Myocyte (in vitro differentiated cells): Measurements from ENCODE around the gene TUBGCP6. TPM values are rescaled to one million over a fixed set of nuclear protein-coding genes. Genes with fewer than 3 reads are reported as not detected.
A peak's percentile ranks its signal among the peaks of the same experiment; 100 is the strongest.
"Not testable (repeated sequence)": the region's sequence is repeated elsewhere in the genome, so short reads cannot be mapped to it uniquely, and the experiment has no call there.

Source experiments
- DNase-seq: peaks from one replicate; pipeline ENCODE4 v3.0.0-alpha.2; 2012; ENCODE audit warnings: low read depth
- total RNA-seq: library from RNA; depleted of rRNA; stranded (reverse); fragments of >200 nt; gene quantifications from 2 replicates; pipeline ENCODE4 v1.2.3, GENCODE V29; 2014

The TUBGCP6 gene
- total RNA-seq, 1 donor from 2014 or later: 33.7 TPM

DNA sequence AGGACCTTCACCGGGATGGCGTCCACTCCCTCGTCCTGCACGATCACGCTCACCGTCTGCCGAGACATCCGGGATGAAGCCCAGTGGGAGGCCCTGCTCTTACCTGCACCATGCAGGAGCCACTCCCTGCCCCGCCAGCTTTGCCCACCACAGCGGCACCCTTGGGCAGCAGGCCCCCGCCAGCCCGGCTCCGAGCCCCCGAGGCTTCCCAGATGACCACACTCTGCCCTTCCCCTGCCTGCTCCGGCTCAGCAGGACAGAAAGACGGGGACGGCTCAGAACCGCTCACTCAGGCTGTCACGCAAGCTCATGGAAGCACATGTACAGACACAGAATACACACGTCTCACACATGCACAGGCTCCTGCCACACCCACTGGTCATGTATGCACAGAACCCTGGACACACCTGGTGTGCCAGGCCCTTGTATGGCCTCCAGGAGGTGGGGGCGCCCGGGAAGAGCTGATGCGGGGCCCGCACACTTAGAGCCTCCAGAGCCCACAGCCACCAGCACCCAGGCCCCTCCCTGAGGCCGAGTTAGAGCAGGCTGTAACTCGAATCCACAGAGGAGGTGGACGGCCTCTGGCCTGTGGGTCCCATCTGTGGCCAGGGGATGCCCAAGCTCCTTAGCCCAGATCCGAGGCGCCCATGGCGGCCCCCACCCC is 34.3 kb upstream of the TUBGCP6 start:
- no peak for DNase-seq

DNA sequence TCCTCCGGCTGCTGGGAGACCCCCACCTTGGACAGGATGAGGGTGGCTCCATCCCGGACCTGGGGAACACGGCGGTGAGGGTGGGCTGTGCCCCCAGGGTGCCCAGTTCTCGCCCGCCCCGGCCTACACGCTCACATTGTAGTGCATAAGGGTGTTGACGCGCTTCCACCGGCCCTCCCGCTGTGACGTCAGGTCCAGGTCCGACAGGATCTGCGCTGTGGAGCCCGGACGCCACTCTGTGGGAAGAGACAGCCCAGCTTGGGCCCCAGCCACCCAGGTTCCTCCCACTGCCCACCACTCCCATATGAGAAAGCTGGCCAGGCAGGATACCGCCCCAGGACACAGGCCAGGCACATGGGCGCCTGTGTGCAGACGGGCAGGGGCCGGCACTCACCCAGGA is 33.6 kb upstream of the TUBGCP6 start:
- no peak for DNase-seq

DNA sequence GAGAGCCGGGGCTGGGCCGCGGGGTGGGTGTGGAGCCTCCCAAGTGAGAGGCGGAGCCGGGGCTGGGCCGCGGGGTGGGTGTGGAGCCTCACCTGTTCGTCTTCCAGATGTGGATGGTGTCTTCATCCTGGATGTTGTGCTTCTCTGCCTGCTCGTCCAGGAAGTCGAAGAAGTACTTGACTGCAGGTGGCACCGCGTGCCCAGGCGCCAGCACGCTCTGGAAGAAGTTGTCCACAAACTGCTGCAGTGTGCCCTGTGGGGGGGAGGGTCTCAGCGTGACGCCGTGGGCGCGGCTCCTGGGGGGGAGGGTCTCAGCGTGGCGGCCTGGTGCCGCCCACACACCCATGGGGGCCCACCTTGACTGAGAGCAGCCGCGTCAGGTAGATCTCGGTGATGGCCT is 32.9 kb upstream of the TUBGCP6 start:
- DNase-seq: no peak

DNA sequence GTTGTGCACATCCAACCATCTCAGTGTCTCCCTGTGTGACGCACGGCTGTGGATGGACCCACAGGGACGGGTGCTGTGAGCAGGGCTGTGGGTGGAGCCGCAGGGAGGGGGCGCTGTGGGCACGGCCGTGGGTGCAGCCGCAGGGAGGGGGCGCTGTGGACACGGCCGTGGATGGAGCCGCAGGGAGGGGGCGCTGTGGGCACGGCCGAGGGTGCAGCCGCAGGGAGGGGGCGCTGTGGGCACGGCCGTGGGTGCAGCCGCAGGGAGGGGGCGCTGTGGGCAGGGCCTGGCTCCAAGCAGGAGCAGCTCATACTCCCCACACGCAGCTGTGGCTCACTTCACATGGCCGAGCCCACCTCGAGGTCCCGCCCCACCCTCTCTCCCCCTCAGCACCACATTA is 31.3 kb upstream of the TUBGCP6 start:
- DNase-seq: peak; percentile 64

DNA sequence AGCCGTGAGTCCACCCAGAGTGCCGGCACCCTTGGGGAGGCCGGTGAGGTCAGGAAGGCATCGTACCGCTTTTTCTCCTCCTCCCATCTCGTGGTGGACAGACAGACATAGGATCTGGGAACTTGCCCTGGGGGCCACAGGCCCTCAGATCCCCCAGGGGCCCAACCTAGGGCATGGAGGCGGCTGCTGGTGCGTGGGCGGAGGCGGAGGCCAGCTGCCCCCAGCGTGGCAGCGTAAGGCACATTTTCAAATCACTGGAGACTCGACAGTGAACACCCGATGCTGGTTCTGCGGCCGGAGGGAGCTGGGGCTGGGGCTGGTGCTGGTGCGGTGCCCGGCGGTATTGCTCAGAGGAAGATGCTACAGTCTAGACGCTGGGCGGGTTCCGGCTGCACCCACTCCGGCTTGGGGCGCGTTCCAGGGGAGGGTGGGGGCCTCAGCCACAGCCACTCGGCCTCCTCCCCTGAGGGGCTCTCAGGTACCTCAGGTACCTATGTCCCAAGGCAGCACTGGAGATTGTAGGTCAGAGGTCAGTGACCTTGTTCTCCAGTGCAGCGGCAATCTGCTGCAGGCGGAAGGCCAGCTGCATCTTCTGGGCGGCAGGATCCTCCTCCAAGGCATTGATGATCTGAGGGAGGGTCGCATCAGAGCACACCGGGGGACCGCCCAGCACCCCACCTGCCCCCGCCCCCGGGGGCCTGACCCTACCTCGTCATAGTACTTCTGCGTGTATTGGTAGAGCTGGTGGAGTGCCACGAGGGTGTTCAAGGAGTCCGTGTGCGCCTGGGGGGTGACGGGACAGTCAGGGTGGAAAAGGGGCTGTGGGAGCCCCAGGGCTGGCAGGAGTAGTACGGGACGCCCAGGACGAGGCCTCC is 30.6 kb upstream of the TUBGCP6 start:
- no peak for DNase-seq

- DNase-seq: no peak
Observed at GRCh38 chr22:50274771-50275170, 29.9 kb upstream of the TUBGCP6 start.

DNA sequence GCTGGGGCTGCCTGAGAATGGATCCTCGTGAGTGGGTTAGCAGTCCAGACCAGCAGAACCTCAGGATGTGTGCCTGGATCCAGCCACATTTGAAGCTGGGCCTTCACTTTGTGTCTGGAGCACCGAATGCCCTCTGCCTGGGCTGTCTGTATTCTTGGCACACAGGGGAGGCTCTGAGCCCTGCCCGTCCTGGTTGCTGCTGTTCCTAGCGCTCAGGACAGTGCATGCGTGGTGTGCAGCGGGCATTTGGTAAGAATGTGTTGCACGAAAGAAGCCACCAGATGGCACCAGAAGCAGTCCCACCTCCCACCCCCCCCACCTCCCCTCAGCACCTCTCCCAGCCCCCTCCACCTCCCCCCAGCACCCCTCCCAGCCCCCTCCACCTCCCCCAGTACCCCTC is 29.5 kb upstream of the TUBGCP6 start:
- peak; percentile 46 for DNase-seq

DNA sequence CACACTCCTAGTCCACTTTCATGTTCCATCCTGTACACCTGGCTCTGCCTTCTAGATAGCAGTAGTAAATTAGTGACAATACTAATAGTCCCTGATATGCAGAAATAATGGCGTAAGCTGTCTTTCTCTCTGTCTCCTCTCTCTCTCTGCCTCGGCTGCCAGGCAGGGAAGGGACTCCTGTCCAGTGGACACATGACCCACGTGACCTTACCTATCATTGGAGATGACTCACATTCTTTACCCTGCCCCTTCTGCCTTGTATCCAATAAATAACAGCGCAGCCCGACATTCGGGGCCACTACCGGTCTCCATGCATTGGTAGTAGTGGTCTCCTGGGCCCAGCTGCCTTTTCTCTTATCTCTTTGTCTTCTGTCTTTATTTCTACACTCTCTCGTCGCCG is 29.0 kb upstream of the TUBGCP6 start:
- DNase-seq: not testable (repeated sequence)

DNA sequence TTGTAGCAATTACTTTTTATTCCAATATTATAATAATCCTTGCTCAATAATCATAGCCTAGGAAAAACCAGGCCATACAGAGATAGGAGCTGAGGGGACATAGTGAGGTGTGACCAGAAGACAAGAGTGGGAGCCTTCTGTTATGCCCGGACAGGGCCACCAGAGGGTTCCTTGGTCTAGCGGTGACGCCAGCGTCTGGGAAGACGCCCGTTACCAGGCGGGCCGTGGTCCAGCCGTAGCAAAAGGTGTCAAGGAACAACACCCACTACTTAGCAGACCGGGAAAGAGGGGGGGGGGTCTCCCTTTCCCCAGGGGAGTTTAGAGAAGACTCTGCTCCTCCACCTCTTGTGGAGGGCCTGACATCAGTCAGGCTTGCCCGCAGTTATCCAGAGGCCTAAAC is 28.5 kb upstream of the TUBGCP6 start:
- not testable (repeated sequence) for DNase-seq

DNA sequence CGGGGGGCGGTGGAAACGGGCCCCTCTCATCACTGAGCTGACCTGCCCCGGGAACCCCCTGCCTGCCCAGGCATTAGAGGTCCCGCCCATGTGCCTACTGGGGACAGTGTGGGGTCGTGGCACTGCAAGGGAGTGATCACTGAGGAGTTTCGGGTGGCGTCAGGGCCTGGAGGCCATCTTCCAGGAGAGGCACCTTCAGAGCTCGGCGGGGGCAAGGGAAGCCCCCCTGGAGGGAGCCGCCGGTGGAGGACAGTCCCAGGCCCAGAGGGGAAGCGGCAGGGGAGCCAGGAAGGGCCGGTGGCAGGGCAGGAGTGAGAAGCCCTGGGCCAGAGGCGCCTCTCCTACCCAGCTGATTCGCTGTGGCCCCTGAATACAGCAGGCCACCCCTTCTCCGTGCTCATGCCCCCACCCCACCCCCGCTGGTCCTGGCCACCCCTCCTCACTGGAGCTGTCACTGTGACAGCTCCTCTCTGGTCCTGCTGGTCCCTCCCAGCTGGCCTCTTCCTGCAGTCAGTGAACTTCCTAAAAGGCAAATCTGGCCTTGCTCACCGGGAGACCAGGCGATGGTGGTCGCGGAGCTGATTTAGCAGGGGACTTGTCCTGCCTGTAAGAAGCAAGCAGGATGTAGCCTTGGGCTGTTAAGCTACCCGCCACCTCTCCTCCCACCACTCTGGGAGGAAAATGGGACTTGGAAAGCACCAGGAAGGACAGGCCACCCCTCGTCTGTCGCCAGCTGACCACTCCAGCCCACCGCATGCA is 27.4 kb upstream of the TUBGCP6 start:
- no peak for DNase-seq

DNA sequence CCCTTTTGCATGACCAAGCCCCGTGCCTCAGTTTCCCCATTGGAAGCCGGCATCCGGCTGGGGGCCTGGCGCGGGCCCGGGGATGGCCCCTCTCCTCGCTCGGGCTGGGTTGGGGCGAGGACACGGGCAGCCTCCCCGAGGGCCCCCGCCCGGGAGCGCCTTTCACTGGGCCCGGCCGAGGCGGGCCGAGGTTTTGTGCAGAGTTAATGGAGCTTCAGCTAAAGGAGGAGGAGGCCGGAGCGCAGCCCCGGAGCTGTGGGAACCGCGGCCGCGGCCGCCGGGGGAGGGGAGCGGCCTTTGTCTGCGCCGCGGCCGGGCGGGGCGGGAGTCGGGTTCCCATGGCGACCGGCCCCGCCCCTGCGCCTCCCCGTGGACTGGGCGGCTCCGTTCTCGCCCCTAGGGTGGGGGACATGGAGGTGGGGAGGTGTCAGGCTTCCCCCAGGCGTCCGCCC is 26.7 kb upstream of the TUBGCP6 start:
- DNase-seq: peak; percentile 60

DNA sequence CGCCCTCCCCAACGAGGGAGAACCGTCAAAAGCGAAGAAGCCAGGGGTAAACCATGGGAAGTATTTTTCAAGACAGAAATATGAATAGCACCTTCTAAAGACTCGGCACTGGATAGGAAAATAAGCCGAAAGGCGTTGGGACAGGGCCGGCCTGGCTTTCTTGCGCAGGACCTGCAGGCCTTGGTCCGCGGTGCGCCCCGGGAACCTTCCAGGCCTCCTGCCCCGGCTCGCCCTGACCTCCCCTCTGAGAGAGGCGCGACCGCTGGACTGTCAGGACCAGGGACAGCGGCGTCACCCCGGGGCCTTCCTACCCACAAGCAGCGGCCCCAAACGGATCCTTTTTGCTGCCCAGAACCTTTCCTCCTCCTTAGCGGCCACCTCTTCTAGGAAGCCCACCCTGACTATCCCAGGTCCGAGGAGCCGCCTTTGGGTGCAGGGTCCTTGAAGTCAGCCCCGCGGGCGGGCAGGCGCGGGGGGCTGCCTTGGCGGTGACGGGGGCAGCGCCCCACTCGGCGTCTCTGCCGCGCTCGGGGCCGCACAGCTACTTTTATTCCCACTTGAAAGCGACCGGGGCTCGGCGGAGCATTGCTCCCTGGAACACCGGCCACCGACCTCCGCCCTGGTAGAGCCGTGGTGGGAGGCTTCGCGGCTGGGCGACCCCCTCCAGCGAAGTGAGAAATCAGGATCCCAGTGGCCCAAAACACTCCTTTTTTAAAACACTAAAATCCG is 26.0 kb upstream of the TUBGCP6 start:
- peak; percentile 74 for DNase-seq

DNA sequence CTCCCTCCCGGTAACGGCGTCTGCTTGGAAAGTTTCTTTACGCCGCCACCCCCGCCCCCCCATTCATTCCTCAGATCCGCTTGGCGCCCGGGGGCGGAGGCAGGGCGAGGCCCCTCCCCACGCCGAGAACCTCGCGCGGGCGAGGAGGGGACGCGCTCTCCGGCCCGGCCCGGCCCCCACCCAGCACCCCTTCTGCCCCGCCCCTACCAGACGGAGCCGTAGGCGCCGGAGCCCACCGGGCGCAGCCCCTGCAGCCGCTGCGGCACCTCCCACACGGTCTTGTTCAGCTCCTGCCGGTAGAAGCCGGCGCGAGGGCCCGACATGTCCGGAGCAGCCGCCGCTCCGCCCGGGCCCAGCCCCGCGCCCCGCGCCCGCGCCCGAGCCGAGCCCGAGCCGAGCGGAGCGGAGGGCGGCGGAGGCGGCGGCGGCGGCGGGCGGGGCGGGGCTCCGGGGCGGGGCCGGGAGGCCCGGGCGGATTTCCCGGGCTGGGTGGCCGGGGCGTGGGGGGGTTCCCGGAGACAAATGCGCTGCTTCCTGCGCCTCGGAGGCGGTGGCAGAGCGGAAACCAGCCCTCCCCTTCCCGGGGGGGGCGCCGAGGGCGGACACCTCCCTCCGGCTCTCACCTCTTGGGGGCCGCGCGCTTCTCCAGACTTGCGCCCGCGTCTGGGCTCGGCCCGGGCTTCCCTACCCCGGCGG is 25.3 kb upstream of the TUBGCP6 start, which contains the start of gene MAPK11:
MAPK11 (minus strand) TSS at position 411 of the 696 bp plus-strand sequence; CDS start at position 323, 88 bp downstream.
- DNase-seq: no peak

GRCh38 chr22:50269573-50269969 is 24.7 kb upstream of the TUBGCP6 start:
- DNase-seq: no peak

- DNase-seq: no peak
Observed at GRCh38 chr22:50268655-50269113, 23.9 kb upstream of the TUBGCP6 start.

DNA sequence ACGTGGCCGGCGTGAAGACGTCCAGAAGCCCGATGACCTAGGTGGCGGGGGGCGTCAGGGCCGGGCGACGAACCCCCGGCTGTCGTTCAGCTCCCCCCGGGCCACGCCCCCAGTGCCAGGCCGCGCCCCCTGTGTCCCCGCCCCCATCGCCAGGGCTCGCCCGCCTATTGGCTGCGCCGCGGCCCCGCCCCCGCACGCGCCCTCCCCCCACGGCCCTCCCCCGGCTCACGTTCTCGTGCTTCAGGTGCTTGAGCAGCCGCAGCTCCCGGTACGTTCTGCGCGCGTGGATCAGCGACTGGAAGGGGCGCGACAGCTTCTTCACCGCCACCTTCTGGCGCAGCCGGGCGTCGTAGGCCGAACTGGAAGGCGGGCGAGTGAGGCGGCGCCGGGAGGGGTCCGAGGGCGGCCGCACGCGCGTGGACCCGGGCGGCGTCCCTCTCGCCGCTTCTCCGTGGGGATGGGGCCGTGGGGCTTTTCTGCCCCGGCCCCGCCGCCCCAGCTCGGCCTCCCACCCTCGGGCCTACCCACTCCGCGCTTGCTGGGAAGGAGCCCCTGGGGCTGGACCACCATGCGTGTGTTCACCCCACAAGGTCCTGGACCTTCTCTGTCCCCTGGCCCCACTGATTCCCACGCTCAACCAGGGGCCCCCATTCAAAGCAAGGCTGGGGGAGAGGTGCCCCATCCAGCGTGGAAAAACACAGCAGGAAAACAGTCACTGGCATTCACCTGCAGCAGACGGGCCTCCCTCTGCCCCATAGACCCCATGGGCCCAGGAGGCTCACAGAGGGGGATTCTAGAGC is 23.0 kb upstream of the TUBGCP6 start:
- peak; percentile 35 for DNase-seq

DNA sequence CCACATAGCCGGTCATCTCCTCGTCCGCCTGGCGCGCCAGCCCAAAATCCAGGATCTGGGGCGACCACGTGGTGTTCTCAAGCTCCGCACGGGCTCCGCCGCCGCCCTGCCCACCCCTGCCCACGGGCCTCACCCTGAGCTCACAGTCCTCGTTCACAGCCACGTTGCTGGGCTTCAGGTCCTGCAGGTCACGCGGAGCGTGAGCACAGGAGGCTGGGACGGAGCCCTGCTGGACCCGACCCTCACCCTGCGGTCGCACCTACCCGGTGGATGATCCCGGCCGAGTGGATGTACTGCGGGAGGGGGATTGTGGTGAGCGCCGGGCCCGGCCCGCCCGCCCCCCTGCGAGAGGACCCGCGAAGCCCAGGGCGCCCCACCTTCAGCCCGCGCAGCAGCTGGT is 22.2 kb upstream of the TUBGCP6 start:
- no peak for DNase-seq

GRCh38 chr22:50264946-50265669 is 20.3 kb upstream of the TUBGCP6 start:
- no peak for DNase-seq
